ENCODE results near the gene GPC6. TPM values are rescaled to one million over a fixed set of nuclear protein-coding genes. Genes with fewer than 3 reads are reported as not detected.

Gene GPC6
- total RNA-seq, 1 donor from 2014 or later: not detected

- Mint-ChIP-seq H3K36me3 (ENCODE audit: low read depth) (no peaks in the 10 kb centered on the region), H3K9me3 (no peaks in the 10 kb centered on the region), H3K27me3 (ENCODE audit: insufficient read depth) (peaks cover 2% of the 10 kb centered on the region), H3K4me3 (no peak overlapping the region), H3K27ac (no peak overlapping the region), H3K4me1 (ENCODE audit: low read depth) (peaks cover 15% of the 10 kb centered on the region)
- no peak for DNase-seq (ENCODE audit: low spot score)
- intact Hi-C loops (cut with micrococcal nuclease): no loop called here
Observed at GRCh38 chr13:94433055-94433961, 1206.7 kb downstream of the GPC6 start.

- H3K4me3 Mint-ChIP-seq: no peak overlapping the region
- DNase-seq (ENCODE audit: low spot score): no peak
- peaks cover 5% of the 10 kb centered on the region for H3K27me3 Mint-ChIP-seq (ENCODE audit: insufficient read depth)
- H3K9me3 Mint-ChIP-seq: no peaks in the 10 kb centered on the region
- no peaks in the 10 kb centered on the region for H3K36me3 Mint-ChIP-seq (ENCODE audit: low read depth)
- H3K4me1 Mint-ChIP-seq (ENCODE audit: low read depth): peaks cover 15% of the 10 kb centered on the region
- intact Hi-C loops (cut with micrococcal nuclease): loop anchor here (1.0 to 2.0 kb wide), 3 partner anchors 114 to 969 kb away; no protein-coding TSS in a partner anchor
- H3K27ac Mint-ChIP-seq: no peak overlapping the region
Observed at GRCh38 chr13:94435604-94436226, 1209.1 kb downstream of the GPC6 start.

DNA sequence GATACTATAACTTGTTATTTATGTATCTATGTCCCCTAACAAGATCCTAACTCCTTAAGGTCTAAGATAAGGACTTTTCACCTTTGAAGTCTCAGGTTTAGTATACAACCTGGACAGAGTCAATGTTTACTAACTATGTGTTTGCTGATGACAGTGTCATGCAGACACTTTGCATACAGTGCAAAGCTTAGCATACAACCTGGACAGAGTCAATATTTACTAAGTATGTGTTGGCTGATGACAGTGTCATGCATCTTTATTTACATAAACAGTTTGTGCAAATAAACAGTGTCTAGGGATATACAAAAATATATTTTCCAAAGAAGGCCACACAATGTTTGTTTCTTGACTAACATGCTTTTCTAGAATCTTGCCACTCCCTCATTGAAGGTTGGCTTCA lies 1218.2 kb downstream of the GPC6 start:
- H3K9me3 Mint-ChIP-seq: no peaks in the 10 kb centered on the region
- no peak overlapping the region for H3K27ac Mint-ChIP-seq
- no peak overlapping the region for H3K4me3 Mint-ChIP-seq
- intact Hi-C loops (cut with micrococcal nuclease): no loop called here
- DNase-seq (ENCODE audit: low spot score): no peak
- peaks cover 5% of the 10 kb centered on the region for H3K27me3 Mint-ChIP-seq (ENCODE audit: insufficient read depth)
- no peaks in the 10 kb centered on the region for H3K4me1 Mint-ChIP-seq (ENCODE audit: low read depth)
- no peaks in the 10 kb centered on the region for H3K36me3 Mint-ChIP-seq (ENCODE audit: low read depth)

DNA sequence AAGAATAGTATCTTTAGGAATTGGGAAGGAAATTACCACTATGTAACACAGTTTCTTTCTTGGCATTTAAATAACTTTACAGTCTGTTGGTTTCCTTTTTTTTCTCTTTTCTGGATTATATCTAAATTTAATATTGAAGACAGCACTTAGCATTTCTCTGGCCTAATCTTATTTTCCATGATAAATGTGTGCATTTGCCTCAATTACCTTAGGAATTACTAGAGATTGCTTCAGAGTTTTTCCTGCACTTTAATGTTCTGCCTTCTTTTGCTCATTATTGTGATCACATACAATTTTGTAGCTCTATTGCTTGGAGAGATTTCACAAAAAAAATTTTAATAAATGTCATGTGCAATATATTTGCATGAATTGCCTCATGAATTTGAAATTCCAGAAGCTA lies 1227.7 kb downstream of the GPC6 start:
- Mint-ChIP-seq H3K9me3 (no peaks in the 10 kb centered on the region), H3K4me1 (ENCODE audit: low read depth) (no peaks in the 10 kb centered on the region), H3K27me3 (ENCODE audit: insufficient read depth) (peaks cover 1% of the 10 kb centered on the region), H3K36me3 (ENCODE audit: low read depth) (no peaks in the 10 kb centered on the region), H3K4me3 (no peak overlapping the region), H3K27ac (no peak overlapping the region)
- no peak for DNase-seq (ENCODE audit: low spot score)
- intact Hi-C loops (cut with micrococcal nuclease): no loop called here

- Mint-ChIP-seq H3K4me1 (ENCODE audit: low read depth) (no peaks in the 10 kb centered on the region), H3K27ac (no peak overlapping the region), H3K9me3 (no peaks in the 10 kb centered on the region), H3K27me3 (ENCODE audit: insufficient read depth) (peaks cover 1% of the 10 kb centered on the region), H3K4me3 (no peak overlapping the region), H3K36me3 (ENCODE audit: low read depth) (no peaks in the 10 kb centered on the region)
- no peak for DNase-seq (ENCODE audit: low spot score)
- intact Hi-C loops (cut with micrococcal nuclease): loop anchor here (1.0 kb wide), 1 partner anchor 36 kb away; no protein-coding TSS in a partner anchor
Observed at GRCh38 chr13:94454906-94455305, 1228.3 kb downstream of the GPC6 start.

- H3K4me1 Mint-ChIP-seq (ENCODE audit: low read depth): no peaks in the 10 kb centered on the region
- intact Hi-C loops (cut with micrococcal nuclease): loop anchor here (1.0 kb wide), 1 partner anchor 36 kb away; no protein-coding TSS in a partner anchor
- no peaks in the 10 kb centered on the region for H3K36me3 Mint-ChIP-seq (ENCODE audit: low read depth)
- H3K9me3 Mint-ChIP-seq: no peaks in the 10 kb centered on the region
- H3K27me3 Mint-ChIP-seq (ENCODE audit: insufficient read depth): peaks cover 1% of the 10 kb centered on the region
- no peak overlapping the region for H3K27ac Mint-ChIP-seq
- no peak for DNase-seq (ENCODE audit: low spot score)
- H3K4me3 Mint-ChIP-seq: no peak overlapping the region
Observed at GRCh38 chr13:94455414-94455813, 1228.8 kb downstream of the GPC6 start.
